Motor neuron (in vitro differentiated cells): ENCODE data around the gene UGT1A8. TPM values are rescaled to one million over a fixed set of nuclear protein-coding genes. Genes with fewer than 3 reads are reported as not detected.

Experiments
- ATAC-seq, 8 experiments: fragments of 200-7000 bp; cut with Tn5 transposase; replicated peaks in 6 of 8; 2 replicates each; pipeline ENCODE4 v1.8.0; 2021; ENCODE audit warnings: mild to moderate bottlenecking in 8 of 8, moderate library complexity in 8 of 8
- H3K27ac ChIP-seq, 2 donors: fragments of 250-450 bp; sonication (Bioruptor Pico); 2 replicates each; pipeline ENCODE4 v1.9.0; 2021; ENCODE audit warnings: antibody characterized with exemption in 2 of 2, mild to moderate bottlenecking in 2 of 2, moderate library complexity in 1 of 2
- H3K4me1 ChIP-seq, 2 donors: fragments of 250-450 bp; sonication (Bioruptor Pico); replicated peaks in 1 of 2; 2 replicates each; pipeline ENCODE4 v1.6.1; 2021; ENCODE audit warnings: antibody characterized with exemption in 2 of 2, mild to moderate bottlenecking in 2 of 2, moderate library complexity in 1 of 2
- H3K4me3 ChIP-seq, 5 donors: fragments of 250-450 bp; sonication (Bioruptor Pico); 2 replicates each; pipeline ENCODE4 v1.9.0; 2021; ENCODE audit warnings: antibody characterized with exemption in 5 of 5, mild to moderate bottlenecking in 5 of 5, moderate library complexity in 4 of 5
- WGBS, 10 experiments: fragments of 450-650 bp; shearing (Covaris generic); methylation state at CpG; one replicate each; pipeline ENCODE4 v1.0.0; 2022; 5-methylcytosine and 5-hydroxymethylcytosine counted together
- in situ Hi-C, 9 experiments: fragments of 400-800 bp; cut with MboI; loops; one replicate each; pipeline ENCODE4 v1.15.0; 2021; ENCODE audit warnings: low sequenced_read_pairs in 9 of 9, low pct_unique_long_range_greater_than_20kb in 2 of 9; ENCODE audit not compliant: unreplicated experiment in 9 of 9
- total RNA-seq, 8 experiments: library from RNA; unstranded; fragments of 300-600 nt; gene quantifications; 2 replicates each; pipeline versions ENCODE4 v1.2.3 to v1.2.4, GENCODE V29; 2022

UGT1A8 gene
- total RNA-seq, 8 experiments from 2014 or later: 0.09 to 1.4 (median 0.27) TPM; not detected in 5

DNA sequence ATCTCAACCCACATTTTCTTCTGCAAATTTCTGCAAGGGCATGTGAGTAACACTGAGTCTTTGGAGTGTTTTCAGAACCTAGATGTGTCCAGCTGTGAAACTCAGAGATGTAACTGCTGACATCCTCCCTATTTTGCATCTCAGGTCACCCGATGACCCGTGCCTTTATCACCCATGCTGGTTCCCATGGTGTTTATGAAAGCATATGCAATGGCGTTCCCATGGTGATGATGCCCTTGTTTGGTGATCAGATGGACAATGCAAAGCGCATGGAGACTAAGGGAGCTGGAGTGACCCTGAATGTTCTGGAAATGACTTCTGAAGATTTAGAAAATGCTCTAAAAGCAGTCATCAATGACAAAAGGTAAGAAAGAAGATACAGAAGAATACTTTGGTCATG is 150.6 kb downstream of the UGT1A8 start:
- ATAC-seq: peak in 1 of 8 experiments; percentile 48
- 10 to 100% (median 47%) methylated on average over 1 to 4 of the region's 4 CpGs; no CpG with 5 or more reads in 2 of the 10 experiments for WGBS, 10 experiments

DNA sequence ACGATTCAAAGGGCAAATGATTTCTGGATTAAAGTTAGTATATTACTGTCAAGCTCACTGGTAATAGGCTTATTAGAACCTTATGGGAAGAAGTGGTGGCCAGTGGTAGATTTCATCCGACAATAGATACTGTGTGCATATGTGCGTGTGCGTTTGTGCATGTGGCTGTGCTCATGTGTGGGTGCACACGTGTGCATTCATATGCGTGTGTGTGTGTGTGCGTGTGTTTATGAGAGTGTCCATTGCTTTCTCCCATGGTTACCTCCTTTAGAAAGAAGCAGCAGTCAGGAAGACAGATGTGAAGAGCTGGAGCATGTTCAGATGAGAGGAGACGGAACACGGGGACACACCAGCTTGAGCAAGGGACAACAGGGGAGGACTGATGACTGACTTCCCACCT is 151.8 kb downstream of the UGT1A8 start:
- 8 to 100% (median 92%) methylated on average over 1 to 7 of the region's 9 CpGs for WGBS, 10 experiments
- in situ Hi-C loops: no loop called here
- H3K4me3 ChIP-seq: no peak overlapping the region
- H3K27ac ChIP-seq: no peak overlapping the region
- peaks cover 3% of the 10 kb centered on the region in 2 donors for H3K4me1 ChIP-seq
- ATAC-seq: no peak

More for the DNA sequence above, 150.6 kb downstream of the UGT1A8 start:
- in situ Hi-C loops: no loop called here
- no peak overlapping the region for H3K27ac ChIP-seq
- H3K4me1 ChIP-seq: peaks cover 3% of the 10 kb centered on the region in 2 donors
- H3K4me3 ChIP-seq: no peak overlapping the region

DNA sequence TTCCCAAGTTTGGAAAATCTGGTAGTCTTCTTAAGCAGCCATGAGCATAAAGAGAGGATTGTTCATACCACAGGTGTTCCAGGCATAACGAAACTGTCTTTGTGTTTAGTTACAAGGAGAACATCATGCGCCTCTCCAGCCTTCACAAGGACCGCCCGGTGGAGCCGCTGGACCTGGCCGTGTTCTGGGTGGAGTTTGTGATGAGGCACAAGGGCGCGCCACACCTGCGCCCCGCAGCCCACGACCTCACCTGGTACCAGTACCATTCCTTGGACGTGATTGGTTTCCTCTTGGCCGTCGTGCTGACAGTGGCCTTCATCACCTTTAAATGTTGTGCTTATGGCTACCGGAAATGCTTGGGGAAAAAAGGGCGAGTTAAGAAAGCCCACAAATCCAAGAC is 154.7 kb downstream of the UGT1A8 start:
- 64 to 96% (median 75%) methylated on average over 2 to 15 of the region's 16 CpGs; no CpG with 5 or more reads in 1 of the 10 experiments for WGBS, 10 experiments
- H3K4me1 ChIP-seq: peaks cover 3% of the 10 kb centered on the region in 2 donors

DNA sequence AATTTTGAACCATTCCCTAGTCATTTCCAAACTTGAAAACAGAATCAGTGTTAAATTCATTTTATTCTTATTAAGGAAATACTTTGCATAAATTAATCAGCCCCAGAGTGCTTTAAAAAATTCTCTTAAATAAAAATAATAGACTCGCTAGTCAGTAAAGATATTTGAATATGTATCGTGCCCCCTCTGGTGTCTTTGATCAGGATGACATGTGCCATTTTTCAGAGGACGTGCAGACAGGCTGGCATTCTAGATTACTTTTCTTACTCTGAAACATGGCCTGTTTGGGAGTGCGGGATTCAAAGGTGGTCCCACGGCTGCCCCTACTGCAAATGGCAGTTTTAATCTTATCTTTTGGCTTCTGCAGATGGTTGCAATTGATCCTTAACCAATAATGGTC is 155.2 kb downstream of the UGT1A8 start:
- Histone ChIP-seq H3K27ac (no peak overlapping the region), H3K4me1 (peaks cover 3% of the 10 kb centered on the region in 2 donors), H3K4me3 (no peak overlapping the region)
- in situ Hi-C loops: no loop called here
- 52 to 100% (median 71%) methylated on average over 2 to 5 of the region's 5 CpGs; no CpG with 5 or more reads in 4 of the 10 experiments for WGBS, 10 experiments
- no peak for ATAC-seq

More for the DNA sequence above, 154.7 kb downstream of the UGT1A8 start:
- H3K4me3 ChIP-seq: no peak overlapping the region
- no peak overlapping the region for H3K27ac ChIP-seq
- ATAC-seq: no peak
- in situ Hi-C loops: no loop called here

DNA sequence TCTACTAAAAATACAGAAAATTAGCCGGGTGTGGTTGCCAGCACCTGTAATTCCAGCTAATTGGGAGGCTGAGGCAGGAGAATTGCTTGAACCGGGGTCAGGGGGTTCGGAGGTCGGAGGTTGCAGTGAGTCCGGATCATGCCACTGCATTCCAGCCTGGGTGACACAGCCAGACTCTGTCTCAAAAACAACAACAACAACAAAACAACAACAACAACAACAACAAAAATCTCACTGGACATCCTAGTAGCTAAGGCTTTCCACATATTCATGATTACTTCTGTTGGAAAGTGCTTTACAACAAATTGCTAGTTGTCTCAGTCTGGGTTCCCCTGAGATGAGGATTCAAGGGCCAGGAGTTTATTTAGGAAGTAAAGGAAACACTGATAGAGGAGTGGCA is 156.4 kb downstream of the UGT1A8 start:
- no peaks in the 10 kb centered on the region for H3K4me1 ChIP-seq
- ATAC-seq: no peak
- no peak overlapping the region for H3K4me3 ChIP-seq
- H3K27ac ChIP-seq: no peak overlapping the region
- in situ Hi-C loops: no loop called here
- 83 to 100% methylated on average over 1 of the region's 5 CpGs; no CpG with 5 or more reads in 8 of the 10 experiments for WGBS, 10 experiments

DNA sequence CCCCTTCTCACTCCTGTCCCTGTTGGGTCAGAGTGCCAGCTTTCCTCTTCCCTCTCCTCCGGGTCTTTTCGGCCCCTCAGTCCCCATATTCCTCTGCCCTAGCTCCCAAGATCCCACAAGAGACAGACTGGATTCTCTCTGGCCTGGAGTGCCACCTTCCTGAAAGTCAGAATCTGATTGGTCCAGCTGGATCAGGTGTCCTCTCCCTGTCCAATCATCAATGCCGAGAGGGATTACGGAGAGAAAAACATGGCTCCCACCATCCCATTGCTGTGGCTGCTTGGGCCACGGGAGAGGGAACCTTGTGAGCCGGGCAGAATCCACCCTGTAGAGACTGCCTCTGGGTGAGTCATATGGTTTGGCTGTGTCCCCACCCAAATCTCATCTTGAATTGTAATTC is 158.0 kb downstream of the UGT1A8 start:
- peak in 2 of 8 experiments; percentile 26 to 32 for ATAC-seq
- H3K27ac ChIP-seq: no peak overlapping the region
- no peaks in the 10 kb centered on the region for H3K4me1 ChIP-seq
- WGBS, 10 experiments: 31 to 100% (median 86%) methylated on average over 1 to 6 of the region's 6 CpGs; no CpG with 5 or more reads in 4 of the 10 experiments
- no peak overlapping the region for H3K4me3 ChIP-seq
- in situ Hi-C loops: no loop called here

DNA sequence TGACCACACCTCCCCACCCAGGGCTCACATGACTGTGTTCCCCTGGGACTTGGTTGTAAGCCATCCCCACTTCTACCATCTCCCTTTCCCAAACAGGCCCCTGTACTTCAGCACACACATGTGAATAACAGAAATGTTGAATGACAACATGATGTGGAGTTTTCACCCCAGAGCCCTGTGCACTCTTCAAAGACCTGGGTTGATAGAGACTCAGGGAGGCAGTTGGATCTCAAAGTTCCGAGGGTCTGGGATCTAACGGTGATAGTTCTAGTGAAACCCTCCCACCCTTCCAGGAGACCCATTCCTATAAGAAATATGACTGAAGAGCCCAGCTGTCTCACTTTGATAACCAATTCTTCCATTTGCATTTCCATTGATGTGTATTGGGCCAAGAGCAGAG is 160.6 kb downstream of the UGT1A8 start, which contains the start of gene MROH2A:
Gene MROH2A (plus strand): TSS at position 301 of the 400 bp plus-strand sequence. CDS start 1,029 bp downstream, outside the sequence.
- Histone ChIP-seq H3K4me1 (no peaks in the 10 kb centered on the region), H3K4me3 (no peak within 1 kb of the TSS), H3K27ac (no peak within 1 kb of the TSS)
- no peak for ATAC-seq
- WGBS, 10 experiments: 17 to 75% (median 67%) methylated on average over 1 to 2 of the region's 2 CpGs; no CpG with 5 or more reads in 5 of the 10 experiments
- in situ Hi-C loops: no loop called here

DNA sequence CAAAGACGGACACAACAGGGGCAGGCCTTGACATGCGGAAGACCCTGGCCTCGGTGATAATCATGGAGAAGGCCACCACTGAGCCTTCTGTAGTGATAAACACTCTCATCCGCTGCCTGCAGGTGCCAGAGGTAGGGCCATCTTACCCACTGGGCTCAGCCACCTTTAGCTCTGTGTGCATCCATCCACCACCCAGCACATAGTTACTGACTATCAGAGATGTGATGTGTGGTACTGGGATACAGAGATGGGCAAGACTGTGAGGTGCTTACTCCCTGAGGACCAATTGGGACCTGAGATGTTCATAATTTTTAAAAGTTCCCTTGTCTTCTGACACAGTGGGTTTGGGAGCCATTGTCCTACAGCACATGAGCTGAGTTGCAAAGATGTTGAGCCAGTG is 162.3 kb downstream of the UGT1A8 start:
- in situ Hi-C loops: no loop called here
- WGBS, 10 experiments: 100% methylated on average over 1 to 3 of the region's 4 CpGs; no CpG with 5 or more reads in 8 of the 10 experiments
- ATAC-seq: no peak
- Histone ChIP-seq H3K27ac (no peak overlapping the region), H3K4me1 (no peaks in the 10 kb centered on the region), H3K4me3 (no peak overlapping the region)

DNA sequence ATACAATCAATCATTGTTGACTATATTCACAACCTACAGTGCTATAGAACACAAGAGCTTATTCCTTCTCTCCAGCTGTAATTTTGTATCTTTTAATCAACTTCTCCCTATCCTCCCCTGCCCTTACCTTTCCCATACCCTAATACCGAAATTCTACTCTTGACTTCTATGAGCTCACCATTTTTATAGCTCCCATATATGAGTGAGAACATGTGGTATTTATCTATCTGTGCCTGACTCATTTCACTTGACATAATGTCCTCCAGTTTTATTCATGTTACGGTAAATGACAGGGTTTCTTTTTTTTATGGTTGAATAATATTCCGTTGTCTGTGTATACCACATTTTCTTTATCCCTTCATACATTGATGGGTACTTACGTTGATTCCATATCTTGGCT is 163.3 kb downstream of the UGT1A8 start:
- ATAC-seq: peak in 2 of 8 experiments; percentile 81 to 87
- Histone ChIP-seq H3K27ac (no peak overlapping the region), H3K4me1 (no peaks in the 10 kb centered on the region), H3K4me3 (no peak overlapping the region)
- WGBS, 10 experiments: 2 to 93% (median 83%) methylated on average over 1 to 4 of the region's 4 CpGs
- in situ Hi-C loops: no loop called here

DNA sequence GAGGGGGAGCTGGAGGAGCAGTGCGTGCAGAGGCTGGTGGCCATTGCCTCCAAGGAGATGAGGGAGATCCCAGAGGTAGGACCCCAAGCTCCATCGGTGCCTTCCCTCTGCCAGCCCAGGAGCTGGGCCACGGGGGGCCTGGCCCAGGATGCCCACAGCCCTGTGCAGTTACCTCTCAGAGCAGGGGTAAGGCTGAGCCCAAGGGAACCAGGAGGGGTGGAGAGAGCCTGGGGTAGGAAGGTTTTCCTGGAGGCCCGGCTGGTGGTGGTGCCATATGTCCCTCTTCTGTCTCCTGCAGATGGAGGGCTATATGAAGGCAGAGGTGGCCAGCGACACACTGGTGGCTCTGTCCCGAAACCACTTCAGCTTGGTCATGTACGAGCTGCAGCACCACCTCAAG is 172.1 kb downstream of the UGT1A8 start:
- Histone ChIP-seq H3K27ac (no peak overlapping the region), H3K4me3 (no peak overlapping the region), H3K4me1 (no peaks in the 10 kb centered on the region)
- no peak for ATAC-seq
- WGBS, 10 experiments: 40 to 100% (median 82%) methylated on average over 1 to 3 of the region's 7 CpGs; no CpG with 5 or more reads in 2 of the 10 experiments
- in situ Hi-C loops: no loop called here

DNA sequence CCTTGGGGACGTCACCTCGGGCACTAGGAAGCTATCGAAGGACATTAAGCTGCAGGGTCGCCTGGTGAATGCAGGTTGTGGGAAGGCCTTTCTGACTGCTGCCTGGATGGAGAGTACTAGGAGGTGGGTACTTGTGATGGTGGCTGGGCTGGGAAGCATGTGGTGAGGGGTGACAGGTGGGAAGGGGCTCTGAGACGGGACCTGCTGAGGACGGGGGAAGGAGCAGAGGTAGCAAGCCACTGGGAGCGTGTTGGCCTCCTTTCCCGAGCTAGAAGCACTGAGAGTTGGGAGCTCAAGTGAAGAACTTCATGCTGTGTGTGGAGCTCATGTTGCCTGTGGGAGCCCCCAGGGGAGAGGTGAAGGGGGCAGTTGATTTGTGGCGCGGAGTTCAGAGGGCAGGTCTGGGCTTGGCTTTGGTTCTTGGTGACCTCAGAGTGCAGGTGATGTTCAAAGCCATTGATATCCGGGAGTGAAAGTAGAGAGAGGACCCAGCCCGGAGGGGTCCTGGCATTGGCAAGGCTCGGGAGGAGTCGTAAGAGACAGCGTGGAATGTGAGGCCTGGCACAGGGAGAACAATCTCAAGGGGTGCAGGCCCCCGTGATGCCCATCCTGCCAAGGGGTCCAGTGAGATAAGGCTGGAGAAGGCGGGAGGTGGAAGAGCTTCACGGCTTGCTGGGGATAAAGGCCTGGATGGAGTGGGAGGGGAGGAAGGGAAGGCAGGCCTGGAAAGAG is 173.9 kb downstream of the UGT1A8 start:
- H3K27ac ChIP-seq: no peak overlapping the region
- WGBS, 10 experiments: 48 to 89% (median 85%) methylated on average over 3 to 15 of the region's 18 CpGs; no CpG with 5 or more reads in 5 of the 10 experiments

DNA sequence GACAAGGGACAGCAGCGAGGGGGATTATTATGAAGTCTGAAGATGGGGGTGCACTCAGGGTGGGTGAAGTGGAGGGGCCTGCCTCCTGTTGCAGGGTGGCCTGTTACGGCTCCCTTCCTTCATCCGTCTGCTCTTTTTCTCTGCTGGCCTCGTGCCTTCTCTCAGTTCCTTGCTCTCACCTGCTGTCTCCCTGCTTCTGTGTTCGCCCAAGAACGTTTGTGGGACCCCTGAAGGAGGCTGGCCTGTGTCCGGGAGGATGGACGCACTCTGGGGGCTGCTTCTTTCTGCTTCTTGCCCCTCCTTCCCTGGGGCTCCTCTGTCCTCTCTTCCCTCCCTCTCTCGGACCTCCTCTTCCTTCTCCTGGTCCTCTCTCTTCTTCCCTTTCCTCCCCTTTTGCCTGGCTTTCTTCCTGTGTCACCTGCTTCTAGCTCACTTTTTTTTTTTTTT is 174.5 kb downstream of the UGT1A8 start:
- ATAC-seq: no peak
- no peaks in the 10 kb centered on the region for H3K4me1 ChIP-seq
- H3K4me3 ChIP-seq: no peak overlapping the region
- H3K27ac ChIP-seq: no peak overlapping the region
- in situ Hi-C loops: no loop called here
- WGBS, 10 experiments: 62 to 80% (median 67%) methylated on average over 1 to 8 of the region's 9 CpGs; no CpG with 5 or more reads in 5 of the 10 experiments

More for the DNA sequence above, 173.9 kb downstream of the UGT1A8 start:
- Histone ChIP-seq H3K4me1 (no peaks in the 10 kb centered on the region), H3K4me3 (no peak overlapping the region)
- ATAC-seq: no peak
- in situ Hi-C loops: no loop called here

DNA sequence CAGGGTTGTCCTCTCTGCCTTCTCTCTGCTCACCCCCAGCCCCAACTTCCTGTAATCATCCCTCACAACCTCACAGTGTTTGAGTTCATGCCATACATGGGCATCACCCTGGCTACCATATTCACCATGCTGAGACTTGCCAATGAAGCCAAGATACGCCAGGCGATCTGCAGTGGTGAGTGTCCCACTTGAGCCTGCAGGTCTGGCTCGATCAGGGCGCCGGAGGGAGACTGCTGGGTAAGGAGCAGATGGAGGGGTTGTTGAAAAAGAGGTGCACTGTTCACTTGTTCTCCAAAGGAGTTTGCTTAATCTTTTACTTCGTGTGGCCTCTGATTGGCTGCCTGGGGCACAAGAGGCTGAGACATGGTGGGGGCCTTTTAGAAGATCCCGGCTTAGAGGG is 175.3 kb downstream of the UGT1A8 start:
- in situ Hi-C loops: no loop called here
- 67 to 97% (median 79%) methylated on average over 1 to 6 of the region's 7 CpGs; no CpG with 5 or more reads in 3 of the 10 experiments for WGBS, 10 experiments
- ATAC-seq: no peak
- Histone ChIP-seq H3K27ac (no peak overlapping the region), H3K4me3 (no peak overlapping the region), H3K4me1 (no peaks in the 10 kb centered on the region)
